DLD1 (cell line): Measurements from ENCODE around the gene PSMG1.
"Not testable (repeated sequence)": the region's sequence is repeated elsewhere in the genome, so short reads cannot be mapped to it uniquely, and the experiment has no call there.

Experiments
- in situ Hi-C: cut with HindIII; loops from 2 replicates; pipeline ENCODE4 v1.10.0; 2017; ENCODE audit warnings: low sequenced_read_pairs

PSMG1 gene

DNA sequence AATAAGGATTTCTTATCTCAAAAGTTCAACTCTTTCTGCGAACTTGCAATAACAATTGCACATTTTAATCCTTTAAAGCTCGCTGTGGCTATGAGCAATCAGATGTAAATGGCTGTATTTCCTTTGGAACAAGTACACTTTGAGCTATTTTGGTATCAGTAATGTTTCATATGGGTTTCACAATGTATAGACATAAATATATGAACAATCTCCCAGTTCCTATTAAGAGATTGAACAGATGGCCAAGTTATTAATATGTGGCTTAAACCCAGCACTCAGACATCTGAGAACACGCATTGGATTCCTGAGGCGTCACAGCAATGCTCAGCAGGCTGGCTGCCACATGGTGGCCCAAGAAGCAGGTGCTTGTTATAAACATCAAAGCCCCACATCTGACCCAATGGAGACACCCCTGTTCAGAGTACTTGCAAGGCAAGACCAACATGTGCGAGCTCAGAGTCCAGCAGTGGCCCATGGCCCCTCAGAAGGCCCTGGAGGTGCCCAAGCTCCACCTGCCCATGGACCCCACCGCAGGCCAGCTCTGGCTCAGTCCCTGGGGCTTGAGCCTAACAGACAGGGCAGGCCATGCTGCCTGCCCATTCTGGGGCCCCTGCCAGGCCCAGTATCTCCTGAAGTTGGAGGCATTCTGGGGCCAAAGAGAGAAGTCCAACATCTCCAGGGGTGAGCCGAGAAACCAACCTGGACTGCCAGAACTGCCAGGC lies 23.7 kb downstream of the PSMG1 start:
- in situ Hi-C loops = no loop called here

- in situ Hi-C loops = not testable (repeated sequence)
Measured at GRCh38 chr21:39157241-39157640, 26.0 kb downstream of the PSMG1 start.

DNA sequence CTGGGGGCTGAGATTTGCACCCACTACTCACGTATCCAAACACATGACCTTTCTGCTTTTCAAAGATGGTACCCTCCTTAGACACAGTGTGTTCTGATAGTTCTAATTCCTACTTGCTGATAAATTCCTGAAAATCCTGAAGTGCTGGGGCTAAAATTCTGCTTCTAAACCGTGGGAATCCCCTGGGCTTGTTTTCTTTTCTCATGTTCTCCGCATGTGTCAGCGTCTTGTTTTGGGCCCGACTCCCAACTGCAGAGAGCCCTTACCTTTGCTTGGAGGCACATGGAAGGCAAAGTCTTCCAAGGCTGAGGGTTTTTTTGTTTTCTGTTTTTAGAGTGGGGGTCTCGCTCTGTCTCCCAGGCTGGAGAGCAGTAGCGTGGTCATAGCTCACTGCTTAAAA lies 27.2 kb downstream of the PSMG1 start:
- in situ Hi-C loops = no loop called here

DNA sequence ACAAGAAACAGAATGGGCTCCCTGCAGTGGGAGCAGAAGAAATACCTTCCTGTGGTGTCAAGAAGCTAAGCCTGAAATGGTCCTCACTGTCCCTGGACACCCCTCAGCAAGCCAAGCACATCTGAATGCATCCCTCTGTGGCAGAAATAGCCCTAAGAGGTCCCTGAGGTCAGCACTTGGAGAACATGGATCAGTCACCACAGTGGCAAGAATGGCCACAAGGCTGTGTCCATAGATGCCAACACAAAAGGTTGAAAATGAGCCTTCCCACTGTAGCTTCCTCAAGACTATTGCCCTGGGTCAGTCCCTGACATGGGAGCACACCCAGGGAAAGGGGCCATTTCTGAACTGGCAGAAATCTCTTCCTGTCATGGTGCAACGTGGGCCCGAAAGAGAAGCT lies 27.7 kb downstream of the PSMG1 start:
- in situ Hi-C loops = no loop called here

GRCh38 chr21:39153842-39154241 lies 29.4 kb downstream of the PSMG1 start:
- in situ Hi-C loops = no loop called here

GRCh38 chr21:39153373-39153772 lies 29.9 kb downstream of the PSMG1 start:
- in situ Hi-C loops = no loop called here

GRCh38 chr21:39152271-39152670 lies 31.0 kb downstream of the PSMG1 start:
- in situ Hi-C loops = no loop called here

DNA sequence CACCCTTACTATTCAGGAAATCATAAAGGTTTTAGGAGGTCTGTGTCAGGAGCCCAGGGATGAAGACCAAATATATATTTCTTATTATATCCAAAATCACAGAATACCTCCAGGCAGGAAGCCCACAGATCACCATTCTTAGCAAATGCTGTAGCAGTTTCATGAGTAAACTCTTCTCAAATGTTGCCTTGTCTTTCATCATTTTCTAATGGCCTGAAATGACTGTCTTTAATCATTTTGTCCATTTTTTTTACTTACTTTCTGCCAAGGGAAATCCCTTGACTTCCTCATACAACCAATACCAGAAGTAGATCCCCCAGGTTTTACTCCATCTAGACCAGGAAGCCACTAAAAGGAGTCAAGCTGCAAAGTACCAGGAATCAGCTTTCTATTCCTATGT lies 32.4 kb downstream of the PSMG1 start:
- in situ Hi-C loops = no loop called here

- in situ Hi-C loops = no loop called here
Measured at GRCh38 chr21:39150316-39150715, 32.9 kb downstream of the PSMG1 start.

DNA sequence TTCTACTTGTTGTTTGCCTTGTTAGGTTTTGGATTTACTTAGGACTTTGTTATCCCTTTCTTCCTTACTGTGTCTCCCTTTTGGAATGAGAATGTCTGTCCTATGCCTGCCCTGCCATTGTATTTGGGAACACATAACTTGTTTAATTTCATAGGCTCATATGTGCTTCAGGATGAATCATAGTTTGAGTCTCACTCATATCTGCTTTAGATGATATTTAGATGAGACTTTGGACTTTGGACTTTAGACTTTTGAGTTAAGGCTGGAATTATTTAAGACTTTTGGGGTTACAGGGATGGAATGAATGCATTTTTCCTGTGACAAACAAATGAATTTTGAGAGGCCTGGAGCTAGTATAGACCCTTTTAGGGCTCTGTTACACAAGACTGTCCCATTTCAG lies 33.4 kb downstream of the PSMG1 start:
- in situ Hi-C loops = no loop called here

GRCh38 chr21:39148975-39149374 lies 34.3 kb downstream of the PSMG1 start:
- in situ Hi-C loops = no loop called here

DNA sequence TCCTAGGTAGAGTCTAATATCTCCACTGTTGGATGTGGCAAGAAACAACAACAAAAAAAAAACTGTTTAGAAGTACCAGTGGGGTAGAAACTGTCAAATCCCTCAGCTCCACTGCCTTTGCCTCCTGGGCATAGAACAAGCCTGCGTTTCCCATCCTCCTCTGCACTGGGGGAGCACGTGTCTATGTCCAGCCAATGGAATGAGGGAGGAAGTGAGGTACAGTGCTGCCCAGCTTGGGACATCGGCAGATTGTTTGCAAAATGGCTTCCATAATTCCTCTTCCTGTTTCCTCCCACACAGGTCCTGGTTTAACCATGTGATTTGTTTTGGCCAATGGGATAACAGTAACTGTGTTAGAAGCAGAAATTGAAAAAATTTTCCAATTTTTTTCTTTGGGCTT lies 39.1 kb downstream of the PSMG1 start:
- in situ Hi-C loops = no loop called here

- in situ Hi-C loops = no loop called here
Measured at GRCh38 chr21:39142972-39143371, 40.3 kb downstream of the PSMG1 start.

- in situ Hi-C loops = no loop called here
Measured at GRCh38 chr21:39141502-39141901, 41.7 kb downstream of the PSMG1 start.

- in situ Hi-C loops = no loop called here
Measured at GRCh38 chr21:39137248-39138178, 45.7 kb downstream of the PSMG1 start.

DNA sequence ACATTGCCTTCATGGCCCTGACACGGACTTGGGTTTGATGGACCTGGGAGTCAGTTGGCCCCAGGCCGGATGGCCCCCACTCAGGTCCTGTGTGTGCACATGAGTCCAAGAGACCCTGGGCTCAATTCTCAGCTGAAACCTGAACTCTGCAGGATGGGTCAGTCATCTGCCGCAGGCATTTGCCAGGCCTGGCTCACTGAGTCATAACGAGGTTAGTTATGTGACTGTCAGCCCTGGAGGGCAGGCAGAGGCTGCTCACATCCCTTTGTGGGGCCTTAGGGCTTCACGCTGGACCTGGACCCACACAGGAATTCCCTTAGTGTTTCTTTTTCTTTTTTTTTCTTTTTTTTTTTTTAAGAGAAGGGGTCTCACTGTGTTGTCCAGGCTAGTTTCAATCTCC lies 46.5 kb downstream of the PSMG1 start:
- in situ Hi-C loops = no loop called here

DNA sequence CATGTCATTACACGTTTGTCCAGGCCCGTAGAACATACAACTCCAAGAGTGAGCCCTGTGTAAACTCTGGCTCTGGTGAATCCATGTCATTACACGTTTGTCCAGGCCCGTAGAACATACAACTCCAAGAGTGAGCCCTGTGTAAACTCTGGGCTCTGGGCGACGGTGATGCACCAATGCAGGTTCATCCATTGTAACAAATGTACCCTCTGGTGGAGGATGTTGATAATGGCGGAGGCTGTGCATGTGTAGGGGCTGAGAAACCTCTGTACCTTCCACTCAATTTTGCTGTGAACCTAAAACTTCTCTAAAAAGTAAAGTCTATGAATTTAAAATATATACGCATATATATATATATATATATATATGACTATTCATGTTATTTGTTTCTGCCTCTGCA lies 47.1 kb downstream of the PSMG1 start:
- in situ Hi-C loops = not testable (repeated sequence)

- in situ Hi-C loops = no loop called here
Measured at GRCh38 chr21:39134288-39134810, 48.9 kb downstream of the PSMG1 start.

GRCh38 chr21:39132248-39132647 lies 51.0 kb downstream of the PSMG1 start:
- in situ Hi-C loops = no loop called here

DNA sequence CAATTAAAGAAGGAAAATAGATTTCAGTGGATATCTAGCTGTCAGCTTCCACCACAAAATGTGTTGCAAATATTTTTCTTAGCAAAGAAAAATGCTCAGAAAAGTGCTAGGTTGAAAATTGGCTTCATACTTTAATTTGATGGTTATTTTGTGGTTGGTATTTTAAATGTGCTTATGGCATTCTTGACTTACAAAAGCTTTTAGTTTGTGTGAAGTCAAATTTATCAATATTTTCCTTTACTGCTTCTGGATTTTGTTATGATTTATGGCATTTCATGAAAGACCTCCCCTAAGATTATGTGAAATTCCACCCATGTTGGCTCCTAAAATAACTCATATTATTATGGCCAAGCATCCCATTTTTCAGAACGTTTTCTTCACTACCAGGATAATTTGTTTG lies 51.5 kb downstream of the PSMG1 start:
- in situ Hi-C loops = no loop called here

DNA sequence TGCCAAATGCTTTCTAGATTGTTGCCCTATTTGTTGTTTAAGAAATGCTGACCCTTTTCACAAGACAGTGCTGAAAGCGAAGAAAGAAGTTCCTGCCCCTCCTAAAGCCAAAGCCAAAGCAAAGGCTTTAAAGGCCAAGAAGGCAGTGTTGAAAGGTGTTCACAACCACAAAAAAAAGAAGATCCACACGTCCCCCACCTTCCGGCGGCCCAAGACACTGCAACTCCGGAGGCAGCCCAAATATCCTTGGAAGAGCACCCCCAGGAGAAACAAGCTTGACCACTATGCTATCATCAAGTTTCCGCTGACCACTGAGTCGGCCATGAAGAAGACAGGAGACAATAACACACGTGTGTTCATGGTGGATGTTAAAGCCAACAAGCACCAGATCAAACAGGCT lies 55.7 kb downstream of the PSMG1 start:
- in situ Hi-C loops = no loop called here

DNA sequence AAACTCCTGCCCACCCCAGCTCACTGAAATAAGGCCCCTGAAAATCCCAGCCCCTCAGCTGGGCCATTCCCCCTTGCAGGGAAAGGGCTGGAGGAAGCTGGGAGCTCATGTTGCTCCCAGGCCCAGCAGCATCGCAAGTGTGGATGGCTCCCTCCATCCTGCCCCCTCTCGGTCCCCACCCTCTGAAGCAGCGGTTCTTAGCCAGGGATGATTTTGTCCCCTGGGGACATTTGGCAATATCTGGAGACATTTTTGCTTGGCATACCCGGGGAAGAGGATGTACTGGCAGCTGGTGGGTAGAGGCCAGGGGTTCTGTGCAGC lies 56.8 kb downstream of the PSMG1 start:
- in situ Hi-C loops = no loop called here
